Upper lobe of left lung (tissue), 4 donors: ENCODE data around the gene CHIT1.

Source experiments
- POLR2A ChIP-seq, 4 donors: fragments of 450-650 bp; IDR thresholded peaks; one replicate each; pipeline ENCODE4 v1.5.1; 2016 to 2017; ENCODE audit warnings: antibody characterized with exemption in 4 of 4, mild to moderate bottlenecking in 2 of 4
- POLR2AphosphoS5 ChIP-seq, 2 donors: sonication (generic); formaldehyde crosslinking; IDR thresholded peaks; one replicate each; pipeline ENCODE4 v1.5.1; 2017; ENCODE audit warnings: antibody characterized with exemption in 2 of 2
- TF ChIP-seq, protein P1 (sequence below), 6 experiments: fragments of 450-650 bp in 4 of 6; fragments of 200-600 bp in 2 of 6; sonication (generic) in 2 of 6; IDR thresholded peaks; one replicate each; pipeline ENCODE4 v1.5.1; 2016 to 2019; ENCODE audit warnings: antibody characterized with exemption in 6 of 6

DNA sequence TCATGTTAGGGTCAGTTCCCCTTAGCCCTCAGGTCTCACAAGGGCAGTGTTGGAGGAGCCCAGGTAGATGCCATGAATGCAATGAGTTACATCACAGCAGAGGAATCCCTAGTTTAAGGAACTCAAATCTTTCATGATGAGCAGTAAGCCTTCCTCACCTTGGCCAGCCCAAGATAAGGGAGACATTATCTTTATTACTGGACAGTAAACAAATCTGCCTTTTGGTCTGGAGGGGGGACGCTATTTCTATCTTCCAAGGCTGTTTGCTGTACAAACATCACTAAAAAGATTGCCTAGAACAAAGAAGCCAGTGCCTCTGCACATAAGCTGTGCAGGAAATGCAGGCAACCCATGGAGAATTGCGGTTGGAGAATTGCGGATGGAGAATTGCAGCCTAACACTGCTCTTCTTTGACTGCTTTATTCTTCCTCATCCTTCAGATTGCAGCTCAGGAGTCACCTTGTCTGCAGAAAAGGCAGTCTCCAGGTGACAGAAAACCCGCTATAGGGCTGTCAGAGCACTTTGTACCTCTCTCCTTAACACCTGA is 40.7 kb downstream of the CHIT1 start:
- TF ChIP-seq POLR2A (IDR thresholded peaks at IDR 0.05) (no peak), POLR2AphosphoS5 (IDR thresholded peaks at IDR 0.05) (no peak)
- TF ChIP-seq, protein P1, sequence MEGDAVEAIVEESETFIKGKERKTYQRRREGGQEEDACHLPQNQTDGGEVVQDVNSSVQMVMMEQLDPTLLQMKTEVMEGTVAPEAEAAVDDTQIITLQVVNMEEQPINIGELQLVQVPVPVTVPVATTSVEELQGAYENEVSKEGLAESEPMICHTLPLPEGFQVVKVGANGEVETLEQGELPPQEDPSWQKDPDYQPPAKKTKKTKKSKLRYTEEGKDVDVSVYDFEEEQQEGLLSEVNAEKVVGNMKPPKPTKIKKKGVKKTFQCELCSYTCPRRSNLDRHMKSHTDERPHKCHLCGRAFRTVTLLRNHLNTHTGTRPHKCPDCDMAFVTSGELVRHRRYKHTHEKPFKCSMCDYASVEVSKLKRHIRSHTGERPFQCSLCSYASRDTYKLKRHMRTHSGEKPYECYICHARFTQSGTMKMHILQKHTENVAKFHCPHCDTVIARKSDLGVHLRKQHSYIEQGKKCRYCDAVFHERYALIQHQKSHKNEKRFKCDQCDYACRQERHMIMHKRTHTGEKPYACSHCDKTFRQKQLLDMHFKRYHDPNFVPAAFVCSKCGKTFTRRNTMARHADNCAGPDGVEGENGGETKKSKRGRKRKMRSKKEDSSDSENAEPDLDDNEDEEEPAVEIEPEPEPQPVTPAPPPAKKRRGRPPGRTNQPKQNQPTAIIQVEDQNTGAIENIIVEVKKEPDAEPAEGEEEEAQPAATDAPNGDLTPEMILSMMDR (IDR thresholded peaks at IDR 0.05): no peak
